GM04503 (cell line): Measurements from ENCODE around the gene DENND4C.
"Not testable (repeated sequence)": the region's sequence is repeated elsewhere in the genome, so short reads cannot be mapped to it uniquely, and the experiment has no call there.

Experiments used
- DNase-seq: peaks from one replicate; pipeline ENCODE4 v3.0.0-alpha.2; 2012; ENCODE audit warnings: low read depth

DENND4C gene

DNA sequence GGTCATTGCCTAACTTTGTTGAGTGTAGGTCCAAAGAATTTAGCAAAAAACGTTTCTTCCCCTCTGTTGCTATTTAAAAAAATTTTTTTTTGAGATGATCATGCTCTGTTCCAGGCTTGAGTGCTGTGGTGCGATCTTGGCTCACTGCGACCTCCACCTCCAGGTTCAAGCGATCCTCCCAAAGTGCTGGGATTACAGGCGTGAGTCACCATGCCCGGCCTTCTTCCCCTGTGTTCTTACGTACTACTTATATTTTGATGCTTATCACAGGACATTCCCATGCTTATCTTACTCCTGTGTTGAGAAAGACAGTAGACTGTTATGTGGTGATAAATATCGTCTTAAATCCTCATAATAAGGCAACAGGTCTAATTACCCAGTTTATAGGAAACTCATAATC is 180.8 kb downstream of the DENND4C start:
- no peak for DNase-seq

DNA sequence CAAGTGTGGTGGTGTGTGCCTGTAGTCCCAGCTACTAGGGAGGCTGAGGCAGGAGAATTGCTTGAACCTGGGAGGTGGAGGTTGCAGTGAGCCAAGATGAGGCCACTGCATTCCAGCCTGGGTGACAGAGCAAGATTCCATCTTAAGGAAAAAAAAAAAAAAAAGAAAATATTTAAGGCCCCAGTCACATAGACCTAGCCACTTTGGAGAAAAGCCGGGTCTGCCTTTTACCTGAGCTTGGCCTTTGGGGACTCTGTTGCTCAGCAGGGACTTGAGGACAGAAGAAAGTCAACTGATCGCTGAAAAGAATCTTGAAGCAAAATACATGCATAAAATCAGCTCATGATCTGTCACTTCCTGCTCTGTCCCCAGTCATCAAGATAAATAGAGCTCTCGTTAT is 183.0 kb downstream of the DENND4C start:
- DNase-seq, result not testable (repeated sequence)

DNA sequence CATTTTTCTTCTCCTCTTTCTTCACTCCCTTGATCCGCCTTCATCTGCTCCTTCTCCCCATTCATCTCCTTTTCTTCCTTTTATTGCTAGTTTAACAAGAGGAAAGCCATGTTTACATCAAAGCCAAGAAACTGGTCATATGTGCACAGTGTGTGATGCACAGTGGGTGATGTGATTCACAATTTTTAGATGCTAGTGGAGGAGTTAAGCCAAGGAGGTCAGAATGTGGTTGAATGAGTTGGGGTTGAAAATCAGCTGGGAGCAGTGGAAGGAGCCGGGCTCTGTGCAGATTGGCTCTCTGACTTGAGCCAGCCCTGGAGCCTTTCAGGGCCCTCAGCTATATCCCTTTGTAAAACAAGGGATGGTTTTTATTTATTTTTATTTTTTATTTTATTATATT is 185.7 kb downstream of the DENND4C start:
- DNase-seq, result no peak

DNA sequence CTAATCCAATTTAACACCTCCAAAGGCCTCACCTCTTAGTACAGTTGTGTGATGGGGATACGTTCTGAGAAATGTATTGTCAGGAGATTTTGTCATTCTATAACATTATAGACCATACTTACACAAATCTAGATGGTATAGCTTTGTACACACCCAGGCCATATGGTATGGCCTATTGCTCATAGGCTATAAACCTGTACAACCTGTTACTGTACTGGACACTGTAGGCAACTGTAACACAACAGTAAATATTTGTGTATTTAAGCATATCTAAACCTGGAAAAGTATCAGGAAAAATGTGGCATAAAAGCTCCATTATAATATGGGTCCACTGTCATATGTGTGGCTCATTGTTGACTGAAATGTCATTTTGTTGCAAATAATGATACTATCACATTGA is 190.4 kb downstream of the DENND4C start:
- no peak for DNase-seq
